H1 (cell line): ENCODE data around the gene H2BW1. TPM values are rescaled to one million over a fixed set of nuclear protein-coding genes. Genes with fewer than 3 reads are reported as not detected.

Source experiments
- CTCF ChIA-PET: fragments of 300-600 bp; sonication (Branson Sonifier 250); formaldehyde crosslinking; loops from one replicate; lab custom pipeline; 2021; ENCODE audit not compliant: partially characterized antibody; lab: Charles Lee
- POLR2A ChIA-PET: fragments of 300-600 bp; sonication (Branson Sonifier 250); formaldehyde crosslinking; loops from one replicate; lab custom pipeline; 2021; ENCODE audit warnings: inconsistent platforms; ENCODE audit not compliant: partially characterized antibody; lab: Charles Lee
- DNase-seq, 2 experiments: peaks; one replicate each; pipeline versions ENCODE4 v3.0.0 to v3.0.0-alpha.2; 2010 to 2022; ENCODE audit warnings: low spot score in 2 of 2, low read depth in 1 of 2, mixed read lengths in 1 of 2
- FAIRE-seq: peaks from 2 replicates; lab custom pipeline; 2011; peaks lifted over from hg19 to GRCh38; lab: Jason Lieb, UNC
- H2AFZ ChIP-seq: 2 replicates; pipeline ENCODE4 v1.8.1; 2012; ENCODE audit warnings: low read length, inconsistent platforms
- H2AK5ac ChIP-seq: 2 replicates; pipeline ENCODE4 v1.6.1; 2013; ENCODE audit warnings: low read depth, low read length
- H2BK120ac ChIP-seq: replicated peaks from 2 replicates; pipeline ENCODE3; 2013; ENCODE audit warnings: low read depth, low read length, inconsistent platforms
- H2BK12ac ChIP-seq: 2 replicates; pipeline ENCODE4 v1.6.1; 2013; ENCODE audit warnings: low read depth, low read length
- H2BK15ac ChIP-seq: 2 replicates; pipeline ENCODE4 v1.6.1; 2013; ENCODE audit warnings: low read length
- H2BK20ac ChIP-seq: 2 replicates; pipeline ENCODE4 v1.6.1; 2013; ENCODE audit warnings: low read length
- H2BK5ac ChIP-seq: 2 replicates; pipeline ENCODE4 v1.6.1; 2013; ENCODE audit warnings: low read depth, low read length
- H3K14ac ChIP-seq: 2 replicates; pipeline ENCODE4 v1.6.1; 2013; ENCODE audit warnings: inconsistent platforms; ENCODE audit not compliant: insufficient read length
- H3K18ac ChIP-seq: 2 replicates; pipeline ENCODE4 v1.6.1; 2013; ENCODE audit warnings: low read length; ENCODE audit errors: extremely low read depth
- H3K23ac ChIP-seq: 2 replicates; pipeline ENCODE4 v1.6.1; 2013; ENCODE audit warnings: inconsistent platforms; ENCODE audit not compliant: insufficient read length
- H3K23me2 ChIP-seq: 2 replicates; pipeline ENCODE4 v1.6.1; 2013; ENCODE audit warnings: low read depth, low read length
- H3K27ac ChIP-seq: 2 replicates; pipeline ENCODE4 v1.6.1; 2011; ENCODE audit warnings: low read depth, low read length, inconsistent platforms
- H3K27me3 ChIP-seq, 4 experiments: replicated peaks in 1 of 4; 1 replicate in 1 of 4; 2 replicates in 3 of 4; pipeline versions ENCODE4 v1.6.1 to v1.8.1; 2011 to 2013; ENCODE audit warnings: low read length in 3 of 4, mild to moderate bottlenecking in 3 of 4, inconsistent platforms in 2 of 4, mixed read lengths in 2 of 4, moderate library complexity in 1 of 4; ENCODE audit not compliant: control insufficient read depth in 3 of 4, insufficient read depth in 3 of 4; ENCODE audit errors: extremely low read depth in 1 of 4
- H3K36me3 ChIP-seq, 4 experiments: 2 replicates each; pipeline versions ENCODE4 v1.6.1 to v1.8.1; 2011 to 2013; ENCODE audit warnings: mild to moderate bottlenecking in 4 of 4, low read length in 3 of 4, moderate library complexity in 2 of 4, control low read depth in 1 of 4, inconsistent platforms in 1 of 4; ENCODE audit not compliant: insufficient read depth in 4 of 4, control insufficient read depth in 2 of 4
- H3K4ac ChIP-seq: replicated peaks from 2 replicates; pipeline ENCODE3; 2013; ENCODE audit warnings: low read length, low read depth, mixed read lengths, inconsistent platforms; ENCODE audit not compliant: insufficient read length
- H3K4me1 ChIP-seq, 4 experiments: replicated peaks in 1 of 4; 1 replicate in 1 of 4; 2 replicates in 3 of 4; pipeline versions ENCODE4 v1.6.1 to v1.8.1; 2011 to 2013; ENCODE audit warnings: low read length in 3 of 4, inconsistent platforms in 2 of 4, mixed read lengths in 1 of 4; ENCODE audit not compliant: insufficient read depth in 4 of 4, control insufficient read depth in 3 of 4
- H3K4me2 ChIP-seq, 2 experiments: 2 replicates each; pipeline versions ENCODE4 v1.6.1 to v1.8.1; 2011 to 2013; ENCODE audit warnings: low read depth in 2 of 2, low read length in 2 of 2, control low read depth in 1 of 2, inconsistent platforms in 1 of 2, mild to moderate bottlenecking in 1 of 2; ENCODE audit not compliant: insufficient read depth in 1 of 2
- H3K4me3 ChIP-seq, 4 experiments: fragments of 200-600, 300-600 bp in 1 of 4; sonication (generic), shearing (Covaris generic), sonication (Bioruptor Twin) in 1 of 4; 2 replicates each; pipeline versions ENCODE4 v1.5.1 to v1.8.1; 2011 to 2016; ENCODE audit warnings: low read length in 4 of 4, low read depth in 3 of 4, control low read depth in 2 of 4, inconsistent platforms in 2 of 4, mild to moderate bottlenecking in 2 of 4, mixed read lengths in 1 of 4, moderate library complexity in 1 of 4; ENCODE audit not compliant: insufficient read depth in 2 of 4; ENCODE audit errors: extremely low read depth in 1 of 4
- H3K56ac ChIP-seq: replicated peaks from 2 replicates; pipeline ENCODE3; 2013; ENCODE audit warnings: low read depth, mild to moderate bottlenecking, mixed read lengths, low read length, inconsistent platforms; ENCODE audit not compliant: insufficient read length
- H3K79me1 ChIP-seq: 2 replicates; pipeline ENCODE4 v1.6.1; 2013; ENCODE audit warnings: low read depth, low read length, control low read depth
- H3K79me2 ChIP-seq, 2 experiments: 2 replicates each; pipeline versions ENCODE4 v1.6.1 to v1.8.1; 2012 to 2013; ENCODE audit warnings: low read length in 2 of 2, mild to moderate bottlenecking in 2 of 2, inconsistent platforms in 1 of 2; ENCODE audit not compliant: insufficient read depth in 2 of 2, control insufficient read depth in 1 of 2
- H3K9ac ChIP-seq, 4 experiments: replicated peaks in 1 of 4; 1 replicate in 1 of 4; 2 replicates in 3 of 4; pipeline versions ENCODE4 v1.6.1 to v1.8.1; 2011 to 2013; ENCODE audit warnings: low read depth in 3 of 4, low read length in 3 of 4, control low read depth in 2 of 4, mild to moderate bottlenecking in 2 of 4, moderate library complexity in 2 of 4, inconsistent platforms in 1 of 4; ENCODE audit errors: extremely low read depth in 1 of 4
- H3K9me3 ChIP-seq, 2 experiments: 2 replicates each; pipeline versions ENCODE4 v1.6.1 to v1.8.1; 2012 to 2013; ENCODE audit warnings: mild to moderate bottlenecking in 2 of 2, moderate library complexity in 2 of 2, control low read depth in 1 of 2, inconsistent platforms in 1 of 2, low read depth in 1 of 2, low read length in 1 of 2, mixed read lengths in 1 of 2; ENCODE audit not compliant: insufficient read depth in 2 of 2
- H4K20me1 ChIP-seq, 2 experiments: replicated peaks in 1 of 2; 2 replicates each; pipeline versions ENCODE3 to v1.8.1; 2011 to 2013; ENCODE audit warnings: inconsistent platforms in 2 of 2, low read length in 2 of 2, mild to moderate bottlenecking in 1 of 2; ENCODE audit not compliant: insufficient read depth in 2 of 2, control insufficient read depth in 1 of 2
- H4K5ac ChIP-seq: 2 replicates; pipeline ENCODE4 v1.6.1; 2013; ENCODE audit warnings: low read length, low read depth, mixed read lengths, inconsistent platforms; ENCODE audit not compliant: insufficient read length
- H4K8ac ChIP-seq: 2 replicates; pipeline ENCODE4 v1.8.0; 2013; ENCODE audit warnings: mild to moderate bottlenecking, moderate library complexity, low read length, inconsistent platforms; ENCODE audit not compliant: insufficient read depth; ENCODE audit errors: extremely low read depth
- H4K91ac ChIP-seq: replicated peaks from 2 replicates; pipeline ENCODE3; 2013; ENCODE audit warnings: low read length, mixed read lengths, inconsistent platforms; ENCODE audit not compliant: insufficient read length
- BCL11A ChIP-seq, 2 experiments: IDR thresholded peaks; one replicate each; pipeline ENCODE4 v1.6.1; 2011; ENCODE audit warnings: low read depth in 2 of 2, low read length in 2 of 2, mild to moderate bottlenecking in 2 of 2
- CTBP2 ChIP-seq: IDR thresholded peaks from 2 replicates; pipeline ENCODE4 v1.7.0; 2011; ENCODE audit warnings: borderline replicate concordance, mild to moderate bottlenecking, moderate library complexity, mixed read lengths, low read length; ENCODE audit not compliant: insufficient read depth, insufficient read length
- HDAC2 ChIP-seq, 2 experiments: fragments of 300-600 bp in 1 of 2; sonication (generic) in 1 of 2; IDR thresholded peaks; 2 replicates each; pipeline ENCODE4 v1.6.1; 2011 to 2012; ENCODE audit warnings: low read depth in 2 of 2, low read length in 2 of 2, mild to moderate bottlenecking in 2 of 2, moderate library complexity in 2 of 2, borderline replicate concordance in 1 of 2, inconsistent platforms in 1 of 2
- KDM1A ChIP-seq: fragments of 200-600, 300-600 bp; sonication (generic); IDR thresholded peaks from 2 replicates; pipeline ENCODE4 v1.7.1; 2016; ENCODE audit warnings: mild to moderate bottlenecking, low read length, borderline replicate concordance
- NANOG ChIP-seq: IDR thresholded peaks from 2 replicates; pipeline ENCODE4 v1.6.1; 2011; ENCODE audit warnings: low read length, low read depth, mild to moderate bottlenecking, inconsistent platforms; ENCODE audit not compliant: insufficient read depth, poor library complexity, severe bottlenecking
- POLR2AphosphoS5 ChIP-seq: IDR thresholded peaks from 2 replicates; pipeline ENCODE4 v1.6.1; 2011; ENCODE audit warnings: low read depth, low read length
- RBBP5 ChIP-seq: IDR thresholded peaks from 2 replicates; pipeline ENCODE4 v1.7.1; 2012; ENCODE audit warnings: low read depth, mild to moderate bottlenecking, inconsistent platforms, low read length, moderate library complexity, borderline replicate concordance
- RFX5 ChIP-seq: IDR thresholded peaks from 2 replicates; pipeline ENCODE4 v1.6.1; 2011; ENCODE audit warnings: low read depth, low read length, improper control_type of control experiment, borderline replicate concordance
- RXRA ChIP-seq: IDR thresholded peaks from 2 replicates; pipeline ENCODE4 v1.6.1; 2011; ENCODE audit warnings: low read depth, mild to moderate bottlenecking, low read length, moderate library complexity; ENCODE audit not compliant: insufficient read depth
- TAF1 ChIP-seq: IDR thresholded peaks from 2 replicates; pipeline ENCODE4 v1.6.1; 2011; ENCODE audit warnings: mild to moderate bottlenecking, low read depth, low read length
- USF2 ChIP-seq: IDR thresholded peaks from 2 replicates; pipeline ENCODE4 v1.6.1; 2011; ENCODE audit warnings: low read length, improper control_type of control experiment
- WGBS, 2 experiments: shearing (Covaris generic) in 1 of 2; methylation state at CpG; one replicate each; pipeline versions ENCODE4 v1.1.6 to v1.1.7; 2013 to 2015; ENCODE audit warnings: low lambda C conversion rate in 2 of 2, mixed read lengths in 2 of 2, inconsistent platforms in 1 of 2, low coverage in 1 of 2, missing lambda C conversion rate in 1 of 2; ENCODE audit not compliant: insufficient replicate concordance in 2 of 2, insufficient coverage in 1 of 2, insufficient read length in 1 of 2; ENCODE audit errors: extremely low coverage in 1 of 2, missing lambda C conversion rate in 1 of 2; 5-methylcytosine and 5-hydroxymethylcytosine counted together
- polyA plus RNA-seq, 7 experiments: library from polyadenylated mRNA; depleted of rRNA in 3 of 7; stranded (reverse) in 5 of 7; unstranded in 2 of 7; fragments of >200 nt in 5 of 7; fragments of 200-250 nt in 2 of 7; gene quantifications; 1 replicate in 5 of 7; 2 replicates in 1 of 7; 4 replicates in 1 of 7; pipeline versions ENCODE4 v1.2.1 to v1.2.3, GENCODE V29; 2011 to 2013; ENCODE audit warnings: missing spikeins in 2 of 7, mixed read lengths in 2 of 7
- total RNA-seq: library from RNA; stranded (reverse); fragmentation: NEBNext Ultra II Directional; extraction: Animal tissue kit (Norgen Biotek cat#: 25700); gene quantifications from 2 replicates; pipeline ENCODE4 v1.2.1, GENCODE V29; 2021

H2BW1 gene
- total and polyA plus RNA-seq, 2 of the 8 experiments (the other 6 are each of a cell fraction or from before 2014, with no cell fraction given), result not detected

GRCh38 chrX:104039689-104040505 is 26.4 kb upstream of the H2BW1 start, which contains the start of gene H2BW2:
H2BW2 (plus strand) TSS chrX:104039956; CDS start chrX:104039995, 39 bp downstream.
- H2BK12ac ChIP-seq, result no peak within 1 kb of the TSS
- H4K5ac ChIP-seq, result no peak within 1 kb of the TSS
- no peaks in the 10 kb centered on the region for H3K79me1 ChIP-seq
- DNase-seq (no peak), FAIRE-seq (no peak)
- H4K8ac ChIP-seq, result no peak within 1 kb of the TSS
- no peaks in the 10 kb centered on the region for H3K4me1 ChIP-seq
- H2BK5ac ChIP-seq, result no peak within 1 kb of the TSS
- no peak within 1 kb of the TSS for H2AK5ac ChIP-seq
- ChIA-PET CTCF (no interaction called here), POLR2A (interaction anchor here (0.7 kb wide), 1 partner anchor 116 kb away, joined by 4 read pairs; no protein-coding TSS in a partner anchor)
- no peak within 1 kb of the TSS for H2AFZ ChIP-seq
- H3K14ac ChIP-seq, result no peak within 1 kb of the TSS
- no peak within 1 kb of the TSS for H3K18ac ChIP-seq
- H3K4me2 ChIP-seq, result no peak within 1 kb of the TSS
- H3K23me2 ChIP-seq, result no peaks in the 10 kb centered on the region
- no peak within 1 kb of the TSS for H2BK15ac ChIP-seq
- no peaks in the 10 kb centered on the region for H3K36me3 ChIP-seq
- H2BK120ac ChIP-seq, result no peak within 1 kb of the TSS
- H3K79me2 ChIP-seq, result no peaks in the 10 kb centered on the region
- H3K23ac ChIP-seq, result no peak within 1 kb of the TSS
- 91% methylated on average over 10 of the region's 39 CpGs; no CpG with 5 or more reads in 1 of the 2 experiments for WGBS, 2 experiments
- no peak within 1 kb of the TSS for H3K56ac ChIP-seq
- no peak within 1 kb of the TSS for H3K9ac ChIP-seq
- no peak within 1 kb of the TSS for H3K4ac ChIP-seq
- no peaks in the 10 kb centered on the region for H3K27me3 ChIP-seq
- no peak within 1 kb of the TSS for H2BK20ac ChIP-seq
- no peak within 1 kb of the TSS for H4K91ac ChIP-seq
- H4K20me1 ChIP-seq, result no peaks in the 10 kb centered on the region
- H3K9me3 ChIP-seq, result no peaks in the 10 kb centered on the region
- H3K4me3 ChIP-seq, result no peak within 1 kb of the TSS
- no peak within 1 kb of the TSS for H3K27ac ChIP-seq
- TF ChIP-seq USF2 (no peak), POLR2AphosphoS5 (no peak), BCL11A (IDR thresholded peaks at IDR 0.05; ENCODE audit: low read depth in 2 of 2, low read length in 2 of 2) (no peak), NANOG (no peak), KDM1A (no peak), CTBP2 (no peak), TAF1 (no peak), RFX5 (no peak), RBBP5 (no peak), RXRA (no peak), HDAC2 (IDR thresholded peaks at IDR 0.05; ENCODE audit: borderline replicate concordance in 1 of 2, low read depth in 2 of 2, low read length in 2 of 2) (no peak)
